Naive thymus-derived CD4-positive, alpha-beta T cell (primary cell): Measurements from ENCODE around the gene CRIP3. TPM values are rescaled to one million over a fixed set of nuclear protein-coding genes. Genes with fewer than 3 reads are reported as not detected.

Experiments used
- ATAC-seq: fragments of 150-1000 bp; cut with Tn5 transposase; 2 replicates; pipeline ENCODE4 v1.10.0; 2021; ENCODE audit warnings: mild to moderate bottlenecking, moderate library complexity
- CTCF ChIA-PET: fragments of 350-600 bp; sonication (Branson Sonifier 250); formaldehyde crosslinking; loops from one replicate; lab custom pipeline; 2021; ENCODE audit warnings: antibody characterized with exemption; lab: Charles Lee
- POLR2A ChIA-PET: fragments of 350-600 bp; sonication (Branson Sonifier 250); formaldehyde crosslinking; loops from one replicate; lab custom pipeline; 2021; ENCODE audit warnings: antibody characterized with exemption, inconsistent platforms; lab: Charles Lee
- DNase-seq, 9 donors: peaks; one replicate each; pipeline versions ENCODE4 v3.0.0 to v3.0.0-alpha.2; 2020 to 2022; ENCODE audit warnings: mixed read lengths in 1 of 9
- H3K27ac ChIP-seq: one replicate; pipeline ENCODE4 v1.7.0; 2013; ENCODE audit warnings: mild to moderate bottlenecking, low read depth, low read length, moderate library complexity
- H3K27me3 ChIP-seq, 2 donors: one replicate each; pipeline ENCODE4 v1.7.0; 2013; ENCODE audit warnings: low read length in 2 of 2, mild to moderate bottlenecking in 2 of 2, moderate library complexity in 2 of 2; ENCODE audit not compliant: control insufficient read depth in 2 of 2, insufficient read depth in 2 of 2
- H3K36me3 ChIP-seq, 3 experiments: 1 replicate in 2 of 3; 2 replicates in 1 of 3; pipeline ENCODE4 v1.7.0; 2013; ENCODE audit warnings: low read length in 3 of 3, mild to moderate bottlenecking in 3 of 3, moderate library complexity in 1 of 3; ENCODE audit not compliant: insufficient read depth in 3 of 3, control insufficient read depth in 2 of 3
- H3K4me1 ChIP-seq, 2 donors: one replicate each; pipeline ENCODE4 v1.7.0; 2013; ENCODE audit warnings: low read length in 2 of 2, mild to moderate bottlenecking in 2 of 2, moderate library complexity in 1 of 2; ENCODE audit not compliant: control insufficient read depth in 2 of 2, insufficient read depth in 2 of 2
- H3K4me3 ChIP-seq: 2 replicates; pipeline ENCODE4 v1.7.0; 2013; ENCODE audit warnings: mild to moderate bottlenecking, low read length
- H3K9me3 ChIP-seq, 3 experiments: 1 replicate in 2 of 3; 2 replicates in 1 of 3; pipeline ENCODE4 v1.7.0; 2013; ENCODE audit warnings: low read length in 3 of 3; ENCODE audit not compliant: control insufficient read depth in 2 of 3
- H3K27ac Mint-ChIP-seq, 9 donors: one replicate each; pipeline ENCODE4 v1.8.0; 2020 to 2022; ENCODE audit warnings: mixed read lengths in 9 of 9, mild to moderate bottlenecking in 8 of 9, moderate library complexity in 5 of 9, inconsistent platforms in 2 of 9
- H3K27me3 Mint-ChIP-seq, 5 donors: one replicate each; pipeline ENCODE4 v1.8.0; 2021 to 2022; ENCODE audit warnings: mixed read lengths in 5 of 5, mild to moderate bottlenecking in 1 of 5
- H3K36me3 Mint-ChIP-seq, 5 donors: one replicate each; pipeline ENCODE4 v1.8.0; 2020 to 2022; ENCODE audit warnings: mixed read lengths in 5 of 5, mild to moderate bottlenecking in 3 of 5, inconsistent platforms in 1 of 5
- H3K4me1 Mint-ChIP-seq, 7 donors: one replicate each; pipeline ENCODE4 v1.8.0; 2020 to 2022; ENCODE audit warnings: mixed read lengths in 7 of 7, mild to moderate bottlenecking in 3 of 7, inconsistent platforms in 1 of 7
- H3K4me3 Mint-ChIP-seq, 10 donors: one replicate each; pipeline ENCODE4 v1.8.0; 2020 to 2022; ENCODE audit warnings: mild to moderate bottlenecking in 10 of 10, mixed read lengths in 10 of 10, moderate library complexity in 6 of 10, inconsistent platforms in 2 of 10
- H3K9me3 Mint-ChIP-seq, 11 donors: one replicate each; pipeline ENCODE4 v1.8.0; 2020 to 2022; ENCODE audit warnings: mixed read lengths in 11 of 11, mild to moderate bottlenecking in 4 of 11, inconsistent platforms in 1 of 11, moderate library complexity in 1 of 11
- intact Hi-C, 2 donors: fragments of 100-400 bp; cut with micrococcal nuclease; formaldehyde crosslinking; loops; one replicate each; pipeline ENCODE4 v1.15.1; 2023
- polyA plus RNA-seq, 2 donors: library from polyadenylated mRNA; unstranded; fragments of 300-500 nt; fragmentation: Illumina TruSeq; gene quantifications; one replicate each; pipeline ENCODE4 v1.2.3, GENCODE V29; 2021
- total RNA-seq, 6 experiments: library from RNA in 5 of 6; stranded (reverse) in 5 of 6; gene quantifications; 1 replicate in 5 of 6; 2 replicates in 1 of 6; pipeline ENCODE4 v1.2.3 and lab custom pipeline; 2021 to 2026

Gene CRIP3
- total and polyA plus RNA-seq, 7 experiments from 2014 or later = 2.1 to 7.4 (median 4.8) TPM; not detected in 3

- intact Hi-C loops = no loop called here
- Histone ChIP-seq H3K27me3 (no peaks in the 10 kb centered on the region), H3K4me1 (no peaks in the 10 kb centered on the region), H3K36me3 (no peaks in the 10 kb centered on the region), H3K4me3 (no peak overlapping the region), H3K9me3 (no peaks in the 10 kb centered on the region), H3K27ac (no peak overlapping the region)
- Mint-ChIP-seq H3K4me3 (no peak overlapping the region), H3K4me1 (no peaks in the 10 kb centered on the region), H3K36me3 (no peaks in the 10 kb centered on the region), H3K27me3 (peaks cover 0 to 23% (median 0%) of the 10 kb centered on the region in 5 donors), H3K9me3 (no peaks in the 10 kb centered on the region), H3K27ac (no peak overlapping the region)
- ChIA-PET CTCF (no interaction called here), POLR2A (no interaction called here)
- no peak for ATAC-seq
- DNase-seq = no peak
These were observed 15.8 kb downstream of the CRIP3 start for GRCh38 chr6:43292763-43293318.

GRCh38 chr6:43292341-43292740 is 16.3 kb downstream of the CRIP3 start:
- Histone ChIP-seq H3K27ac (no peak overlapping the region), H3K27me3 (no peaks in the 10 kb centered on the region), H3K4me1 (no peaks in the 10 kb centered on the region), H3K9me3 (no peaks in the 10 kb centered on the region), H3K36me3 (no peaks in the 10 kb centered on the region), H3K4me3 (no peak overlapping the region)
- no peaks in the 10 kb centered on the region for H3K4me1 Mint-ChIP-seq
- intact Hi-C loops = no loop called here
- ATAC-seq = no peak
- H3K9me3 Mint-ChIP-seq = no peaks in the 10 kb centered on the region
- POLR2A ChIA-PET = interaction anchor here (0.6 kb wide), 1 partner anchor 45 kb away, joined by 3 read pairs; no protein-coding TSS in a partner anchor
- peaks cover 0 to 27% (median 0%) of the 10 kb centered on the region in 5 donors for H3K27me3 Mint-ChIP-seq
- H3K4me3 Mint-ChIP-seq = no peak overlapping the region
- CTCF ChIA-PET = no interaction called here
- no peak for DNase-seq
- no peak overlapping the region for H3K27ac Mint-ChIP-seq
- H3K36me3 Mint-ChIP-seq = no peaks in the 10 kb centered on the region

GRCh38 chr6:43291708-43292107 is 16.9 kb downstream of the CRIP3 start:
- ChIA-PET CTCF (interaction anchor here (0.7 kb wide), 1 partner anchor 478 kb away, joined by 3 read pairs; no protein-coding TSS in a partner anchor), POLR2A (interaction anchor here (0.6 kb wide), 1 partner anchor 45 kb away, joined by 3 read pairs; no protein-coding TSS in a partner anchor)
- Mint-ChIP-seq H3K9me3 (no peaks in the 10 kb centered on the region), H3K36me3 (no peaks in the 10 kb centered on the region), H3K4me3 (no peak overlapping the region), H3K27ac (no peak overlapping the region), H3K27me3 (peaks cover 0 to 31% (median 5%) of the 10 kb centered on the region in 5 donors), H3K4me1 (no peaks in the 10 kb centered on the region)
- H3K36me3 ChIP-seq = no peaks in the 10 kb centered on the region
- H3K27me3 ChIP-seq = no peaks in the 10 kb centered on the region
- no peaks in the 10 kb centered on the region for H3K4me1 ChIP-seq
- no peak overlapping the region for H3K4me3 ChIP-seq
- H3K9me3 ChIP-seq = no peaks in the 10 kb centered on the region
- ATAC-seq = no peak
- no peak overlapping the region for H3K27ac ChIP-seq
- intact Hi-C loops = no loop called here
- DNase-seq = no peak

DNA sequence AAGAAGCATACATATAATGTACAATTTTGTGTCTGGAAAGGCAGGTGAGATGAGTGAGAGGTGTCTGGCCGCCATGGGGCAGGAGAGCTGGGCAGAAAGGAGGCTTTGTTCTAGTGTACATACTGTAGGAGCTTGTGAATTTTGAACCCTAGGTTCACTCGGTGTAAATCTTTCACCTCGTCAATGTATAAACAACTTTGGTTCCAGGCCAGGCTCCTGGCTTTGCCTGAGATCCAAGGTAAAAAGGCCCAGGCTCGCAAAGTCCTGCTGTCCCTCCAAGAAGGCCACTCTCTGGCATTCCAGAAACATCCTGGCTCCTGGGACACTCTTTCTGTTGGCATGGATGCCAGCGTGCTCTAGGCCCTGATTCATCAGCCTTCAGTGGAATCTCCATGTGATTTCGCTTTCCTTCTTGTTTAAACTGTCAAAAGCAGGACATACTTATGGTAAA is 17.7 kb downstream of the CRIP3 start:
- Histone ChIP-seq H3K36me3 (no peaks in the 10 kb centered on the region), H3K27me3 (no peaks in the 10 kb centered on the region), H3K4me1 (no peaks in the 10 kb centered on the region), H3K27ac (no peak overlapping the region), H3K9me3 (no peaks in the 10 kb centered on the region), H3K4me3 (no peak overlapping the region)
- no peaks in the 10 kb centered on the region for H3K4me1 Mint-ChIP-seq
- no peak overlapping the region for H3K4me3 Mint-ChIP-seq
- no peak for DNase-seq
- no peaks in the 10 kb centered on the region for H3K36me3 Mint-ChIP-seq
- intact Hi-C loops = no loop called here
- H3K9me3 Mint-ChIP-seq = no peaks in the 10 kb centered on the region
- ChIA-PET CTCF (no interaction called here), POLR2A (no interaction called here)
- no peak for ATAC-seq
- peak overlapping the region in 1 of 9 donors; percentile 0 for H3K27ac Mint-ChIP-seq
- H3K27me3 Mint-ChIP-seq = peaks cover 0 to 31% (median 7%) of the 10 kb centered on the region in 5 donors

- H3K4me1 Mint-ChIP-seq = peaks cover 0 to 1% (median 0%) of the 10 kb centered on the region in 7 donors
- intact Hi-C loops = no loop called here
- CTCF ChIA-PET = no interaction called here
These were observed 18.2 kb downstream of the CRIP3 start for GRCh38 chr6:43290339-43290904.

GRCh38 chr6:43287717-43288679 is 20.6 kb downstream of the CRIP3 start:
- Histone ChIP-seq H3K27ac (no peak overlapping the region), H3K27me3 (no peaks in the 10 kb centered on the region), H3K9me3 (no peaks in the 10 kb centered on the region), H3K4me1 (no peaks in the 10 kb centered on the region), H3K4me3 (no peak overlapping the region), H3K36me3 (no peaks in the 10 kb centered on the region)
- POLR2A ChIA-PET = no interaction called here
- intact Hi-C loops = no loop called here
- H3K36me3 Mint-ChIP-seq = no peaks in the 10 kb centered on the region
- no peak overlapping the region for H3K27ac Mint-ChIP-seq
- H3K4me3 Mint-ChIP-seq = no peak overlapping the region
- H3K4me1 Mint-ChIP-seq = peaks cover 0 to 2% (median 0%) of the 10 kb centered on the region in 7 donors
- DNase-seq = no peak
- CTCF ChIA-PET = no interaction called here
- no peaks in the 10 kb centered on the region for H3K9me3 Mint-ChIP-seq
- no peak for ATAC-seq
- H3K27me3 Mint-ChIP-seq = peaks cover 0 to 39% (median 13%) of the 10 kb centered on the region in 5 donors

More at GRCh38 chr6:43290339-43290904, 18.2 kb downstream of the CRIP3 start:
- DNase-seq (no peak), ATAC-seq (no peak)
- H3K27ac ChIP-seq = no peak overlapping the region
- H3K27me3 ChIP-seq = no peaks in the 10 kb centered on the region
- no peak overlapping the region for H3K4me3 Mint-ChIP-seq
- no peak overlapping the region for H3K4me3 ChIP-seq
- no peaks in the 10 kb centered on the region for H3K36me3 Mint-ChIP-seq
- H3K9me3 Mint-ChIP-seq = no peaks in the 10 kb centered on the region
- H3K4me1 ChIP-seq = no peaks in the 10 kb centered on the region
- peak overlapping the region in 1 of 9 donors; percentile 0 for H3K27ac Mint-ChIP-seq
- H3K36me3 ChIP-seq = no peaks in the 10 kb centered on the region
- no peaks in the 10 kb centered on the region for H3K9me3 ChIP-seq
- POLR2A ChIA-PET = no interaction called here
- peaks cover 0 to 36% (median 12%) of the 10 kb centered on the region in 5 donors for H3K27me3 Mint-ChIP-seq
